ENCODE results near the gene MRPL18. TPM values are rescaled to one million over a fixed set of nuclear protein-coding genes. Genes with fewer than 3 reads are reported as not detected.

MRPL18 gene
- total and polyA plus RNA-seq, 2 donors (not counting 3 experiments of a cell fraction or from before 2014, with no cell fraction given), result 55.4 to 70.7 TPM

DNA sequence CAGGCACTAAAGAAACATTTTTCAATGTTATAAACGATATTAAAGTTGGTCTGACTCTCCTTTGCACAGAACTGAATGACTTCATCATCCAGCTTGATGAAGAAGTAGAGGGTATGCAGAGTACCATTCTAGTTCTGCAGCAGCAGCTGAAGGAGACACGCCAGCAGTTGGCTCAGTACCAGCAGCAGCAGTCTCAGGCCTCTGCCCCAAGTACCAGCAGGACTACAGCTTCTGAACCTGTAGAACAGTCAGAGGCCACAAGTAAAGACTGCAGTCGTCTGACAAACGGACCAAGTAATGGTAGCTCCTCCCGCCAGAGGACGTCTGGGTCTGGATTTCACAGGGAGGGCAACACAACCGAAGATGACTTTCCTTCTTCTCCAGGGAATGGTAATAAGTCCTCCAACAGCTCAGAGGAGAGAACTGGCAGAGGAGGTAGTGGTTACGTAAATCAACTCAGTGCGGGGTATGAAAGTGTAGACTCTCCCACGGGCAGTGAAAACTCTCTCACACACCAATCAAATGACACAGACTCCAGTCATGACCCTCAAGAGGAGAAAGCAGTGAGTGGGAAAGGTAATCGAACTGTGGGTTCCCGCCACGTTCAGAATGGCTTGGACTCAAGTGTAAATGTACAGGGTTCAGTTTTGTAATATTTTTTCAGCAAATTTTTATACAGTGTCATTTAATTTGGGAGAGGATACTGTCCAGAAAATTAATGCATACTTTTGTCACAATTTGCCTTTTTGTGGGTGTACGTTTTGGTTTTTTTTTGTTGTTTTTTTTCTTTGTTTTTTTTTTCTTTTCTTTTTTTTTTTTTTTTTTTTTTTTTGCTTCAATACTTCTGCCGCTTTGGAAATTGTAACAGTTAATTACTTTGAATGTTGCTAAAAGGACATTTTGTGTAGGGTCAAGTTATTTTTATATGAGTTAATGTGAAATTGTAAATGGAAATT is 35.0 kb upstream of the MRPL18 start:
- TSS peak; percentile 48 for BruUV-seq (replicated peaks)
- Histone ChIP-seq H3K4me3 (replicated peaks in 1 of 3; ENCODE audit: insufficient read depth in 1 of 3, low read depth in 1 of 3, low read length in 3 of 3) (no peak overlapping the region), H3K36me3 (ENCODE audit: control insufficient read depth in 2 of 2, extremely low read depth in 1 of 2, insufficient read depth in 2 of 2, low read length in 2 of 2) (peaks cover 20 to 25% of the 10 kb centered on the region in 2 experiments), H3K9ac (replicated peaks; ENCODE audit: extremely low read depth, insufficient read depth, low read length) (no peak overlapping the region), H3K9me1 (replicated peaks; ENCODE audit: control insufficient read depth, extremely low read depth, insufficient read depth, low read length) (no peaks in the 10 kb centered on the region), H2AFZ (ENCODE audit: low read depth, low read length) (no peak overlapping the region), H3K9me3 (replicated peaks; ENCODE audit: control insufficient read depth, insufficient read depth, low read length) (no peaks in the 10 kb centered on the region), H3K4me2 (ENCODE audit: insufficient read depth, low read length) (no peak overlapping the region), H3K27me3 (ENCODE audit: control insufficient read depth in 2 of 2, insufficient read depth in 2 of 2, low read length in 2 of 2) (no peaks in the 10 kb centered on the region), H3K27ac (ENCODE audit: insufficient read depth, low read depth, low read length) (no peak overlapping the region), H4K20me1 (replicated peaks; ENCODE audit: control insufficient read depth, extremely low read depth, insufficient read depth, low read length) (no peaks in the 10 kb centered on the region), H3K4me1 (ENCODE audit: control insufficient read depth, extremely low read depth, insufficient read depth, low read length) (peaks cover under 1% of the 10 kb centered on the region), H3K79me2 (ENCODE audit: control insufficient read depth, insufficient read depth, low read length) (peaks cover 12% of the 10 kb centered on the region)
- dilution Hi-C loops (cut with MboI; ENCODE audit: extremely low pct_ligation_motif_present, low sequenced_read_pairs), result no loop called here
- no peak for FAIRE-seq
- CTCF ChIA-PET, result interaction anchor here (0.8 to 1.1 kb wide), 2 partner anchors 9 to 12 kb away, joined by 3 read pairs; no protein-coding TSS in a partner anchor
- TF ChIP-seq EZH2 (IDR thresholded peaks at IDR 0.05; ENCODE audit: borderline replicate concordance, low read depth, low read length, severe bottlenecking), result no peak
- TF ChIP-seq, protein P1, sequence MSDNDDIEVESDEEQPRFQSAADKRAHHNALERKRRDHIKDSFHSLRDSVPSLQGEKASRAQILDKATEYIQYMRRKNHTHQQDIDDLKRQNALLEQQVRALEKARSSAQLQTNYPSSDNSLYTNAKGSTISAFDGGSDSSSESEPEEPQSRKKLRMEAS (IDR thresholded peaks at IDR 0.05; ENCODE audit: insufficient read depth, insufficient read length), result no peak
- TF ChIP-seq MYC (IDR thresholded peaks at IDR 0.05; ENCODE audit: low read depth, low read length), result no peak
- no peak for TF ChIP-seq GATA2 (IDR thresholded peaks at IDR 0.05; ENCODE audit: insufficient read depth, insufficient read length, low read depth, low read length)
- no peak for TF ChIP-seq POLR2AphosphoS5 (IDR thresholded peaks at IDR 0.05; ENCODE audit: insufficient read depth, low read depth, low read length)
- TF ChIP-seq, protein P2, sequence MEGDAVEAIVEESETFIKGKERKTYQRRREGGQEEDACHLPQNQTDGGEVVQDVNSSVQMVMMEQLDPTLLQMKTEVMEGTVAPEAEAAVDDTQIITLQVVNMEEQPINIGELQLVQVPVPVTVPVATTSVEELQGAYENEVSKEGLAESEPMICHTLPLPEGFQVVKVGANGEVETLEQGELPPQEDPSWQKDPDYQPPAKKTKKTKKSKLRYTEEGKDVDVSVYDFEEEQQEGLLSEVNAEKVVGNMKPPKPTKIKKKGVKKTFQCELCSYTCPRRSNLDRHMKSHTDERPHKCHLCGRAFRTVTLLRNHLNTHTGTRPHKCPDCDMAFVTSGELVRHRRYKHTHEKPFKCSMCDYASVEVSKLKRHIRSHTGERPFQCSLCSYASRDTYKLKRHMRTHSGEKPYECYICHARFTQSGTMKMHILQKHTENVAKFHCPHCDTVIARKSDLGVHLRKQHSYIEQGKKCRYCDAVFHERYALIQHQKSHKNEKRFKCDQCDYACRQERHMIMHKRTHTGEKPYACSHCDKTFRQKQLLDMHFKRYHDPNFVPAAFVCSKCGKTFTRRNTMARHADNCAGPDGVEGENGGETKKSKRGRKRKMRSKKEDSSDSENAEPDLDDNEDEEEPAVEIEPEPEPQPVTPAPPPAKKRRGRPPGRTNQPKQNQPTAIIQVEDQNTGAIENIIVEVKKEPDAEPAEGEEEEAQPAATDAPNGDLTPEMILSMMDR (IDR thresholded peaks at IDR 0.05; ENCODE audit: extremely low read depth in 1 of 2, insufficient read depth in 1 of 2, low read depth in 1 of 2, low read length in 2 of 2), result no peak
- TF ChIP-seq POLR2A (IDR thresholded peaks at IDR 0.05; ENCODE audit: low read depth, low read length), result no peak
- TF ChIP-seq FOS (IDR thresholded peaks at IDR 0.05; ENCODE audit: borderline replicate concordance, insufficient read depth, low read length), result no peak
- TF ChIP-seq JUN (IDR thresholded peaks at IDR 0.05; ENCODE audit: borderline replicate concordance, insufficient read depth, insufficient read length, low read depth), result no peak
- POLR2A ChIA-PET, result no interaction called here
- intact Hi-C loops (cut with micrococcal nuclease), result no loop called here
- no peak for DNase-seq (ENCODE audit: low read depth, low spot score)

All from endothelial cell of umbilical vein (primary cell).